Measurements from ENCODE around the gene ZSWIM2. TPM values are rescaled to one million over a fixed set of nuclear protein-coding genes. Genes with fewer than 3 reads are reported as not detected.
"Not testable (repeated sequence)": the region's sequence is repeated elsewhere in the genome, so short reads cannot be mapped to it uniquely, and the experiment has no call there.

Gene ZSWIM2
- 0.18 TPM in 1 of 2 replicates, not detected in the other for total RNA-seq (ENCODE audit: low replicate concordance)

DNA sequence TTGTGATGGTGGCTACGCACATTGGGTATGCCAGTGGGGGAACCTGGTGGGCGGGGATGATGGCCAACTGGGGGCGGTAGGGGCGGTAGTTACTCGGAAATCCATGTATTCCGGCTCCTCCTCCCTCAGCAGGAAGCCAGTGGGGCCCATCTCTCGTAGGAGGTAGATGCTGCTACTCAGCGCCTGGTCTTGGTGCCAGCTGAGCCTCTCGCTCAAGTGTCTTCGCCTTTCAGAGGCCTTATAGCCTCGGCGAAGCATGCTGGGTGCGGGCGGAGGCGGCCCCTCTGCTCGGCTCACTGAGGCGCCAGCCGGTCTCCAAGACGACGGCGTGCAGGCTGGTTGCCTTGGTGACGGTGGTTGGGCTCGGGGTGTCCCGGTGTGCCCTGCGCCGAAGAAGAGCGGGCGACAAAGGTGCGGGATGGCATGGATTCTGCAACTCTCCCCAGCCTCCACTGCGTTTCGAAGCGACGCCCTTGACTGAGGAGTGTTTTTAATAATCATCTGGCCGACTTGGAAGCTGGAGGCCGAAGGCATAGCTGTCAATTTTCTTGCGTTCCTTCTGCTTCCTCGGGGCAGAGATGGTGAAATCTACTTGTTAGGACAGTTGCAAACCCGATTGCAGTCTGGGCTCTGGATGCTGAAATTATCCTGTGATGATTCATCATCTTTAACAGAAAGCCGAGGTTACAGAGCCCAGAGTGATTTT lies at the start of gene ZSWIM2:
TSS of gene ZSWIM2 (minus strand) at position 298 of the 706 bp plus-strand sequence. CDS start at position 258, 40 bp downstream.
- TF ChIP-seq CTCF (IDR thresholded peaks at IDR 0.05; ENCODE audit: insufficient read depth, low read length): no peak
- DNase-seq (ENCODE audit: low read depth): peak; percentile 94
- H3K4me3 ChIP-seq (ENCODE audit: low read depth, low read length): peak within 1 kb of the TSS; percentile 66

GRCh38 chr2:186896220-186896619 lies 47.2 kb upstream of the ZSWIM2 start:
- not testable (repeated sequence) for H3K4me3 ChIP-seq (ENCODE audit: low read depth, low read length); DNase-seq (ENCODE audit: low read depth)

GRCh38 chr2:186895451-186895850 lies 46.5 kb upstream of the ZSWIM2 start:
- TF ChIP-seq CTCF (IDR thresholded peaks at IDR 0.05; ENCODE audit: insufficient read depth, low read length): no peak
- no peak overlapping the region for H3K4me3 ChIP-seq (ENCODE audit: low read depth, low read length)
- no peak for DNase-seq (ENCODE audit: low read depth)

GRCh38 chr2:186894478-186894877 lies 45.5 kb upstream of the ZSWIM2 start:
- no peak overlapping the region for H3K4me3 ChIP-seq (ENCODE audit: low read depth, low read length)
- DNase-seq (ENCODE audit: low read depth): no peak
- TF ChIP-seq CTCF (IDR thresholded peaks at IDR 0.05; ENCODE audit: insufficient read depth, low read length): no peak

- no peak overlapping the region for H3K4me3 ChIP-seq (ENCODE audit: low read depth, low read length)
- TF ChIP-seq CTCF (IDR thresholded peaks at IDR 0.05; ENCODE audit: insufficient read depth, low read length): no peak
- no peak for DNase-seq (ENCODE audit: low read depth)
Observed at GRCh38 chr2:186892821-186893220, 43.9 kb upstream of the ZSWIM2 start.

GRCh38 chr2:186891185-186891621 lies 42.2 kb upstream of the ZSWIM2 start:
- H3K4me3 ChIP-seq (ENCODE audit: low read depth, low read length): no peak overlapping the region
- no peak for TF ChIP-seq CTCF (IDR thresholded peaks at IDR 0.05; ENCODE audit: insufficient read depth, low read length)
- peak; percentile 77 for DNase-seq (ENCODE audit: low read depth)

GRCh38 chr2:186889101-186889879 lies 40.3 kb upstream of the ZSWIM2 start:
- no peak for TF ChIP-seq CTCF (IDR thresholded peaks at IDR 0.05; ENCODE audit: insufficient read depth, low read length)
- no peak overlapping the region for H3K4me3 ChIP-seq (ENCODE audit: low read depth, low read length)
- DNase-seq (ENCODE audit: low read depth): peak; percentile 79
